ENCODE measurements around the gene PALLD.

GRCh38 chr4:168514249-168514852, 17.5 kb downstream of the PALLD start:
- no peak for TF ChIP-seq POLR2A (IDR thresholded peaks at IDR 0.05)
- TF ChIP-seq CTCF (IDR thresholded peaks at IDR 0.05): peak in 5 of 6 experiments; percentile 21 to 52 (median 49)

All from esophagus squamous epithelium (tissue), 4 donors.